ENCODE data around the gene ATOH7. TPM values are rescaled to one million over a fixed set of nuclear protein-coding genes. Genes with fewer than 3 reads are reported as not detected.

Gene ATOH7
- total and polyA plus RNA-seq, 12 donors, result 0.01 TPM; not detected in 11

DNA sequence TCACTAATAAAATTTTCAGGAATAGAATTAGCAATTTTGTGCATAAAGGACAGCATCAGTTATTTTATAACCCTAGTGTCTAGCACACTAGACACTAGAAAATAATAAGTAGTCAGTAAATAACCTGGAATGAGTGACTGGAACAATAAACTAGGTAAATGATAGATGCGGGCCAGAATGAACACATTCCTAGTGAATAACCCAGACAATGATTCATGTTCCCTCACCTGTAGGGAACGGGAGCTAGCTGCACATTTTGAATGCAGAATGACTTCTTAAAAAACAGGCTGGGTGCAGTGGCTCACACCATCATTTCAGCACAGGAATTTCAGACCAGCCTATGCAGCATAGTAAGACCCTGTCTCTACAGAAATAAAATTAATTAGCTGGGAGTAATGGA lies 3.2 kb upstream of the ATOH7 start:
- ATAC-seq (no peak), DNase-seq (no peak)
- H3K27me3 ChIP-seq, result peaks cover 0 to 20% (median 0%) of the 10 kb centered on the region in 7 donors
- no peaks in the 10 kb centered on the region for H3K36me3 ChIP-seq
- no peak overlapping the region for H3K4me3 ChIP-seq
- WGBS, 2 donors, result 83 to 90% methylated on average over 2 of the region's 2 CpGs
- no peak overlapping the region for H3K27ac ChIP-seq
- H3K4me1 ChIP-seq, result peaks cover 0 to 13% (median 7%) of the 10 kb centered on the region in 9 donors
- intact Hi-C loops (cut with DNase I), result no loop called here
- no peaks in the 10 kb centered on the region for H3K9me3 ChIP-seq
- TF ChIP-seq, protein P1, sequence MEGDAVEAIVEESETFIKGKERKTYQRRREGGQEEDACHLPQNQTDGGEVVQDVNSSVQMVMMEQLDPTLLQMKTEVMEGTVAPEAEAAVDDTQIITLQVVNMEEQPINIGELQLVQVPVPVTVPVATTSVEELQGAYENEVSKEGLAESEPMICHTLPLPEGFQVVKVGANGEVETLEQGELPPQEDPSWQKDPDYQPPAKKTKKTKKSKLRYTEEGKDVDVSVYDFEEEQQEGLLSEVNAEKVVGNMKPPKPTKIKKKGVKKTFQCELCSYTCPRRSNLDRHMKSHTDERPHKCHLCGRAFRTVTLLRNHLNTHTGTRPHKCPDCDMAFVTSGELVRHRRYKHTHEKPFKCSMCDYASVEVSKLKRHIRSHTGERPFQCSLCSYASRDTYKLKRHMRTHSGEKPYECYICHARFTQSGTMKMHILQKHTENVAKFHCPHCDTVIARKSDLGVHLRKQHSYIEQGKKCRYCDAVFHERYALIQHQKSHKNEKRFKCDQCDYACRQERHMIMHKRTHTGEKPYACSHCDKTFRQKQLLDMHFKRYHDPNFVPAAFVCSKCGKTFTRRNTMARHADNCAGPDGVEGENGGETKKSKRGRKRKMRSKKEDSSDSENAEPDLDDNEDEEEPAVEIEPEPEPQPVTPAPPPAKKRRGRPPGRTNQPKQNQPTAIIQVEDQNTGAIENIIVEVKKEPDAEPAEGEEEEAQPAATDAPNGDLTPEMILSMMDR (IDR thresholded peaks at IDR 0.05), result no peak

DNA sequence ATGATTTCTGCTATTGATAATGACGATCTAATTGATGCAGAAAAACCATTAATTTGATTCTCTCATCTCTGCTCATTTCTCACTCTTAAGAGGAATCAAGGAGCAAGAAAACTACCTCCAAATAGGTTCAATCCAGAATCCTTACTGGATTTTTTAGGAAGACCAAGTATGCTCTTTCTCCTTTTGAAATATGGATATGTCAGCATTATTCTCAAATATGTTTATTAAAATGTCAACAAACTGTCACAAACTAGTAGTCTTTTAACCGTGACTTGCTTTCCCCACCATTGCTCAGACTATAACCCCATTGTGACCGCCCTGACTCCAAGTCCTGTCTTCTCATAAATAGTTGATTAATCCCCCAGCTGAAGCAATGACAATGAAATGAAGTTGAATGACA lies 1.1 kb upstream of the ATOH7 start:
- no peaks in the 10 kb centered on the region for H3K36me3 ChIP-seq
- peaks cover 0 to 37% (median 0%) of the 10 kb centered on the region in 7 donors for H3K27me3 ChIP-seq
- no peak overlapping the region for H3K27ac ChIP-seq
- ATAC-seq (no peak), DNase-seq (no peak)
- no peaks in the 10 kb centered on the region for H3K9me3 ChIP-seq
- intact Hi-C loops (cut with DNase I), result loop anchor here in 1 of 10 donors (5.0 kb wide), 1 partner anchor 69 kb away; no protein-coding TSS in a partner anchor
- WGBS, 2 donors, result 83 to 88% methylated on average over 3 of the region's 3 CpGs
- TF ChIP-seq, protein P1 (IDR thresholded peaks at IDR 0.05), result no peak
- no peak overlapping the region for H3K4me3 ChIP-seq
- peaks cover 0 to 13% (median 7%) of the 10 kb centered on the region in 9 donors for H3K4me1 ChIP-seq

DNA sequence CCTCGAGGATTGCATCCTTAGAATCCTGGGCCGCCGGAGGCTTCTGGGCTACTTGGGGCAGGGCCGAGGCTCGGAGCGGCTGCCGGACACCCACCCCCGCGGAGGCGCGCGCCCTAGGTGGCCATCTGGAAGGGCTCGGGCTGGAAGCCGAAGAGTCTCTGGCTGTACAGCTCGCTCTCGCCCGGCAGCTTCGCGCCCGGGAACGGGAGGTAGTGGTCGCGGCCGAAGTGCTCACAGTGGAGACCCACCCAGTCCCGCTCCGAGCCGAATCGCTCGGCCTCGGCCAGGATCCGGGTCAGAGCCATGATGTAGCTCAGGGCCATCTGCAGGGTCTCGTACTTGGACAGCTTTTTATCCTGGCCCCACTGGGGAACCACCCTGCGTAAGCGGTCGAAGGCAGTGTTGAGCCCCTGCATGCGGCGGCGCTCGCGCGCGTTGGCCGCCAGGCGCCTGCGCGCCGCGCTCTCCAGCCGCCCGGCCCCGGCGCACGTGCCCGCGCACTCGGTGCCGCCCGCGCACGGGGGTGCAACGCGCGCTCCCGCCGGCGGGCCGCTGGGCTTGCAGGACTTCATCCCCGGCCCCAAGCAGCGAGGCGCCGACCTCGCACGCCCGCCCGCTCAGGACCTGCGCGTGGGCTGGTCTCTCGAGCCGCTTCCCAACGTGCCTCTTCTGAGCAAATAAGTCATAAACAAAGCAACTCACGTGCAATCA lies 652 bp downstream of the ATOH7 start:
- ATAC-seq (peak; percentile 94 to 98 (median 96)), DNase-seq (peak; percentile 43 to 60)
- Histone ChIP-seq H3K36me3 (no peaks in the 10 kb centered on the region), H3K9me3 (no peaks in the 10 kb centered on the region), H3K4me3 (peak overlapping the region; percentile 39 to 91 (median 62)), H3K4me1 (peaks cover 0 to 13% (median 7%) of the 10 kb centered on the region in 9 donors), H3K27ac (peak overlapping the region in 8 of 10 donors; percentile 45 to 73 (median 64)), H3K27me3 (peaks cover 0 to 37% (median 2%) of the 10 kb centered on the region in 7 donors)
- WGBS, 2 donors, result 0% methylated on average over 80 to 81 of the region's 81 CpGs
- intact Hi-C loops (cut with DNase I), result loop anchor here in 1 of 10 donors (5.0 kb wide), 1 partner anchor 71 kb away; no protein-coding TSS in a partner anchor
- TF ChIP-seq, protein P1 (IDR thresholded peaks at IDR 0.05), result peak in 2 of 9 donors; percentile 33 to 42

DNA sequence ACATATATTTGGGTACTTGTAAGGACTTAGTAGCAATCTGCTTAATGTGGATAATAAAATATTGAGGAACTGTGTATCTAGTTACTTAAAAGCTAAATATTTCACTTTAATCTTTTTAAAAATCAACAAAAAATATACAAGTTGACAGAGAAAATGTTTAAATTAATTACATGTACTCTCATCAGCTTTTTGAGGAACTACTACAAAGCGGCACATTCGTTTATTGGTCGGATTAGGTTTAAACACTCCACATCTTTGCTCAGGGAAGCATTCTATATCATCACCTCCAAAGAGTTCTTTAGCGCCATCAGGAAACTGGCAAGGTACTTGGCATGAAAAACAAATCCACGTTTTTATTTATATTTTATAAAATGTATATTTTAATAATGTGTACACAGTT lies 1.6 kb downstream of the ATOH7 start:
- ATAC-seq (no peak), DNase-seq (no peak)
- Histone ChIP-seq H3K27me3 (peaks cover 0 to 37% (median 2%) of the 10 kb centered on the region in 7 donors), H3K4me1 (peaks cover 0 to 13% (median 7%) of the 10 kb centered on the region in 9 donors), H3K36me3 (no peaks in the 10 kb centered on the region), H3K4me3 (no peak overlapping the region), H3K27ac (no peak overlapping the region), H3K9me3 (no peaks in the 10 kb centered on the region)
- intact Hi-C loops (cut with DNase I), result loop anchor here in 1 of 10 donors (5.0 kb wide), 1 partner anchor 72 kb away; no protein-coding TSS in a partner anchor
- TF ChIP-seq, protein P1 (IDR thresholded peaks at IDR 0.05), result no peak
- WGBS, 2 donors, result 84% methylated on average over 5 of the region's 5 CpGs
